ENCODE data around the gene SH3GLB2.

DNA sequence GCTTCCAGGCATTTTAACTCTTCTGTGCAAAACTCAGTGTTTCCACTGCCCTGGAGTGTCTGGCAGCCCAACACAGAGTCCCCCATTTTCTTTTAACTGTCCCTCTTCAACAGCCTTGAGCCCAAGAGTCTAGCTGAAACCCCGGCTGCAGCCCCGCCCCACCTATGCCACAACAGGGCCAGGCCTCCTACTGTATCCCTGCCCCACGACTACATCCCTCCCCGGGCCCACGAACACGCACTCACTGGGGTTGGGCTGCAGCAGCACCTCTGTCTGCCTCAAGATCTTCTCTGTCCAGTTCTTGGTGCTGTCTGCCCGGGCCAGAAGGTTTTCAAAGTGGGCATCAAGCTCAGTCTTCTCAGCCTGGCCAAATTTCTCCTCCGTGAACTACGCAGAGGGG, 6.1 kb downstream of the SH3GLB2 start:
- TF ChIP-seq, protein P1, sequence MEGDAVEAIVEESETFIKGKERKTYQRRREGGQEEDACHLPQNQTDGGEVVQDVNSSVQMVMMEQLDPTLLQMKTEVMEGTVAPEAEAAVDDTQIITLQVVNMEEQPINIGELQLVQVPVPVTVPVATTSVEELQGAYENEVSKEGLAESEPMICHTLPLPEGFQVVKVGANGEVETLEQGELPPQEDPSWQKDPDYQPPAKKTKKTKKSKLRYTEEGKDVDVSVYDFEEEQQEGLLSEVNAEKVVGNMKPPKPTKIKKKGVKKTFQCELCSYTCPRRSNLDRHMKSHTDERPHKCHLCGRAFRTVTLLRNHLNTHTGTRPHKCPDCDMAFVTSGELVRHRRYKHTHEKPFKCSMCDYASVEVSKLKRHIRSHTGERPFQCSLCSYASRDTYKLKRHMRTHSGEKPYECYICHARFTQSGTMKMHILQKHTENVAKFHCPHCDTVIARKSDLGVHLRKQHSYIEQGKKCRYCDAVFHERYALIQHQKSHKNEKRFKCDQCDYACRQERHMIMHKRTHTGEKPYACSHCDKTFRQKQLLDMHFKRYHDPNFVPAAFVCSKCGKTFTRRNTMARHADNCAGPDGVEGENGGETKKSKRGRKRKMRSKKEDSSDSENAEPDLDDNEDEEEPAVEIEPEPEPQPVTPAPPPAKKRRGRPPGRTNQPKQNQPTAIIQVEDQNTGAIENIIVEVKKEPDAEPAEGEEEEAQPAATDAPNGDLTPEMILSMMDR (IDR thresholded peaks at IDR 0.05) = no peak
- TF ChIP-seq SREBF2 (IDR thresholded peaks at IDR 0.05) = no peak
- no peak for TF ChIP-seq BHLHE40 (IDR thresholded peaks at IDR 0.05; ENCODE audit: low read depth, low read length)
- TF ChIP-seq SMC3 (IDR thresholded peaks at IDR 0.05) = no peak
- no peak for TF ChIP-seq MYC (IDR thresholded peaks at IDR 0.05; ENCODE audit: borderline replicate concordance, low read length)
- no peak for TF ChIP-seq EHMT2 (IDR thresholded peaks at IDR 0.05; ENCODE audit: low read depth)
- no peak for TF ChIP-seq CEBPB (IDR thresholded peaks at IDR 0.05)
- no peak for TF ChIP-seq MAZ (IDR thresholded peaks at IDR 0.05; ENCODE audit: borderline replicate concordance, low read depth, low read length)
- TF ChIP-seq EP300 (IDR thresholded peaks at IDR 0.05) = no peak
- no peak for TF ChIP-seq RAD21 (conservative IDR thresholded peaks at IDR 0.05 in 1 of 2, IDR thresholded peaks at IDR 0.05 in 1 of 2)
- TF ChIP-seq, protein P2, sequence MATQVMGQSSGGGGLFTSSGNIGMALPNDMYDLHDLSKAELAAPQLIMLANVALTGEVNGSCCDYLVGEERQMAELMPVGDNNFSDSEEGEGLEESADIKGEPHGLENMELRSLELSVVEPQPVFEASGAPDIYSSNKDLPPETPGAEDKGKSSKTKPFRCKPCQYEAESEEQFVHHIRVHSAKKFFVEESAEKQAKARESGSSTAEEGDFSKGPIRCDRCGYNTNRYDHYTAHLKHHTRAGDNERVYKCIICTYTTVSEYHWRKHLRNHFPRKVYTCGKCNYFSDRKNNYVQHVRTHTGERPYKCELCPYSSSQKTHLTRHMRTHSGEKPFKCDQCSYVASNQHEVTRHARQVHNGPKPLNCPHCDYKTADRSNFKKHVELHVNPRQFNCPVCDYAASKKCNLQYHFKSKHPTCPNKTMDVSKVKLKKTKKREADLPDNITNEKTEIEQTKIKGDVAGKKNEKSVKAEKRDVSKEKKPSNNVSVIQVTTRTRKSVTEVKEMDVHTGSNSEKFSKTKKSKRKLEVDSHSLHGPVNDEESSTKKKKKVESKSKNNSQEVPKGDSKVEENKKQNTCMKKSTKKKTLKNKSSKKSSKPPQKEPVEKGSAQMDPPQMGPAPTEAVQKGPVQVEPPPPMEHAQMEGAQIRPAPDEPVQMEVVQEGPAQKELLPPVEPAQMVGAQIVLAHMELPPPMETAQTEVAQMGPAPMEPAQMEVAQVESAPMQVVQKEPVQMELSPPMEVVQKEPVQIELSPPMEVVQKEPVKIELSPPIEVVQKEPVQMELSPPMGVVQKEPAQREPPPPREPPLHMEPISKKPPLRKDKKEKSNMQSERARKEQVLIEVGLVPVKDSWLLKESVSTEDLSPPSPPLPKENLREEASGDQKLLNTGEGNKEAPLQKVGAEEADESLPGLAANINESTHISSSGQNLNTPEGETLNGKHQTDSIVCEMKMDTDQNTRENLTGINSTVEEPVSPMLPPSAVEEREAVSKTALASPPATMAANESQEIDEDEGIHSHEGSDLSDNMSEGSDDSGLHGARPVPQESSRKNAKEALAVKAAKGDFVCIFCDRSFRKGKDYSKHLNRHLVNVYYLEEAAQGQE (IDR thresholded peaks at IDR 0.05) = no peak
- no peak for TF ChIP-seq POLR2A (IDR thresholded peaks at IDR 0.05; ENCODE audit: low read length)
- TF ChIP-seq, protein P3, sequence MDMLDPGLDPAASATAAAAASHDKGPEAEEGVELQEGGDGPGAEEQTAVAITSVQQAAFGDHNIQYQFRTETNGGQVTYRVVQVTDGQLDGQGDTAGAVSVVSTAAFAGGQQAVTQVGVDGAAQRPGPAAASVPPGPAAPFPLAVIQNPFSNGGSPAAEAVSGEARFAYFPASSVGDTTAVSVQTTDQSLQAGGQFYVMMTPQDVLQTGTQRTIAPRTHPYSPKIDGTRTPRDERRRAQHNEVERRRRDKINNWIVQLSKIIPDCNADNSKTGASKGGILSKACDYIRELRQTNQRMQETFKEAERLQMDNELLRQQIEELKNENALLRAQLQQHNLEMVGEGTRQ (IDR thresholded peaks at IDR 0.05) = no peak
